ENCODE results near the gene NAA60.

GRCh38 chr16:3479654-3480216, 36.3 kb downstream of the NAA60 start:
- TF ChIP-seq CTCF (conservative IDR thresholded peaks at IDR 0.05) (no peak), EZH2 (IDR thresholded peaks at IDR 0.05; ENCODE audit: low read depth) (no peak)

All from PC-9 (cell line).